Panc1 (cell line): ENCODE results near the gene USP37. TPM values are rescaled to one million over a fixed set of nuclear protein-coding genes. Genes with fewer than 3 reads are reported as not detected.
A peak's percentile ranks its signal among the peaks of the same experiment; 100 is the strongest.
"Not testable (repeated sequence)": the region's sequence is repeated elsewhere in the genome, so short reads cannot be mapped to it uniquely, and the experiment has no call there.

Source experiments
- ATAC-seq: fragments of 200-7000 bp; cut with Tn5 transposase; 2 replicates; pipeline ENCODE4 v1.9.1; 2020; ENCODE audit warnings: mild to moderate bottlenecking, moderate library complexity
- BruUV-seq: library from RNA; stranded (reverse); fragments of 400-500 nt; replicated peaks from 2 replicates; lab custom pipeline; 2021; lab: Mats Ljungman, UMichigan
- CTCF ChIA-PET: fragments of 300-600 bp; sonication (Branson Sonifier 250); formaldehyde crosslinking; loops from one replicate; lab custom pipeline; 2022; ENCODE audit warnings: antibody characterized with exemption; lab: Charles Lee
- POLR2A ChIA-PET: fragments of 300-600 bp; sonication (Branson Sonifier 250); formaldehyde crosslinking; loops from one replicate; lab custom pipeline; 2022; ENCODE audit warnings: antibody characterized with exemption; lab: Charles Lee
- DNase-seq: peaks from one replicate; pipeline ENCODE4 v3.0.0-alpha.2; 2010; ENCODE audit warnings: low read depth, low spot score
- H3K27ac ChIP-seq: 2 replicates; pipeline ENCODE4 v1.5.1; 2011; ENCODE audit warnings: mild to moderate bottlenecking, low read length, inconsistent platforms
- H3K27me3 ChIP-seq: fragments of 200-500 bp; sonication (Bioruptor generic); 2 replicates; pipeline ENCODE4 v1.6.0; 2014; ENCODE audit warnings: low read length, inconsistent platforms; ENCODE audit not compliant: control insufficient read depth, insufficient read depth
- H3K36me3 ChIP-seq: fragments of 200-500 bp; sonication (Bioruptor generic); 2 replicates; pipeline ENCODE4 v1.5.1; 2014; ENCODE audit warnings: inconsistent platforms, mild to moderate bottlenecking, low read length, moderate library complexity; ENCODE audit not compliant: control insufficient read depth, insufficient read depth
- H3K4me1 ChIP-seq: 2 replicates; pipeline ENCODE4 v1.5.1; 2011; ENCODE audit warnings: inconsistent platforms, mild to moderate bottlenecking, low read length, moderate library complexity; ENCODE audit not compliant: control insufficient read depth, insufficient read depth
- H3K4me3 ChIP-seq, 2 experiments: 2 replicates each; pipeline ENCODE4 v1.5.1; 2011 to 2012; ENCODE audit warnings: low read depth in 2 of 2, low read length in 2 of 2, mild to moderate bottlenecking in 2 of 2, inconsistent platforms in 1 of 2, moderate library complexity in 1 of 2
- H3K9me3 ChIP-seq: fragments of 200-500 bp; sonication (Bioruptor generic); 2 replicates; pipeline ENCODE4 v1.5.1; 2014; ENCODE audit warnings: low read depth, mild to moderate bottlenecking, inconsistent platforms, low read length, moderate library complexity; ENCODE audit not compliant: control insufficient read depth, insufficient read depth
- CTCF ChIP-seq: fragments of 450-650 bp; IDR thresholded peaks from 2 replicates; pipeline ENCODE4 v1.5.1; 2017; ENCODE audit warnings: mild to moderate bottlenecking
- POLR2AphosphoS5 ChIP-seq: IDR thresholded peaks from 2 replicates; pipeline ENCODE4 v1.6.1; 2012; ENCODE audit warnings: mild to moderate bottlenecking, low read depth, low read length, moderate library complexity
- REST ChIP-seq, 2 experiments: IDR thresholded peaks; 2 replicates each; pipeline ENCODE4 v1.6.1; 2011 to 2012; ENCODE audit warnings: low read depth in 2 of 2, control low read depth in 1 of 2, low read length in 1 of 2, mild to moderate bottlenecking in 1 of 2, moderate library complexity in 1 of 2; ENCODE audit not compliant: insufficient read depth in 1 of 2
- SIN3A ChIP-seq: IDR thresholded peaks from 2 replicates; pipeline ENCODE4 v1.6.1; 2012; ENCODE audit warnings: low read depth, mild to moderate bottlenecking, low read length, moderate library complexity, borderline replicate concordance; ENCODE audit not compliant: insufficient read depth
- TCF7L2 ChIP-seq: IDR thresholded peaks from 2 replicates; pipeline ENCODE4 v1.6.1; 2011; ENCODE audit warnings: mild to moderate bottlenecking, low read depth, low read length, inconsistent platforms
- in situ Hi-C: cut with HindIII; loops from 2 replicates; pipeline ENCODE4 v1.10.0; 2016; ENCODE audit warnings: low sequenced_read_pairs, low pct_unique_long_range_greater_than_20kb
- intact Hi-C: fragments of 100-400 bp; cut with micrococcal nuclease; formaldehyde crosslinking; loops from one replicate; pipeline ENCODE4 v1.10.0; 2022; ENCODE audit not compliant: unreplicated experiment
- total RNA-seq: library from RNA; stranded (reverse); gene quantifications from one replicate; pipeline ENCODE4 v1.2.1, GENCODE V29; 2021; ENCODE audit not compliant: unreplicated experiment

The USP37 gene
- total RNA-seq, 1 experiment from 2014 or later: 19.2 TPM

- peaks cover 36% of the 10 kb centered on the region for H3K36me3 ChIP-seq
- CTCF ChIA-PET: no interaction called here
- in situ Hi-C loops (no loop called here), intact Hi-C loops (no loop called here)
- H3K4me1 ChIP-seq: no peaks in the 10 kb centered on the region
- DNase-seq (no peak), ATAC-seq (no peak)
- TF ChIP-seq CTCF (no peak), SIN3A (no peak), POLR2AphosphoS5 (no peak), REST (IDR thresholded peaks at IDR 0.05; ENCODE audit: insufficient read depth in 1 of 2, low read depth in 2 of 2, low read length in 1 of 2) (no peak), TCF7L2 (no peak)
- POLR2A ChIA-PET: no interaction called here
- H3K27ac ChIP-seq: no peak overlapping the region
- H3K4me3 ChIP-seq: no peak overlapping the region
- H3K27me3 ChIP-seq: no peaks in the 10 kb centered on the region
- H3K9me3 ChIP-seq: no peaks in the 10 kb centered on the region
- no TSS peak for BruUV-seq
Measured at GRCh38 chr2:218555527-218555926, 12.6 kb downstream of the USP37 start.

DNA sequence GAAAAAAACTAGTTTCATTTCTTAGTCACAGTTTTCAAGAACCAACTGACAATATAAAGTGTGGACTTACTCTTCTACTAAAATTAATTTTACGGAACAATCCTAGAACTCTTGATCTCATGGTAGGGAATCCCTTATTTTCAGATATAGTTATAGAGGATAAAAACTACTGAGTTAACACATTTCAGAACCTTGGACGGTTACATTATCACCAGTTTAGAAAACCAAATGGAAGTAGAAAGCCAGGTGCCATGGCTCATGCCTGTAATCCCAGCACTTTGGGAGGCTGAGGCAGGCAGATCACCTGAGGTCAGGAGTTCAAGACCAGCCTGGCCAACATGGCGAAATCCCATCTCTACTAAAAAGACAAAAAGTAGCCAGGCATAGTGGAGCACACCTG lies 13.9 kb downstream of the USP37 start:
- not testable (repeated sequence) for BruUV-seq, DNase-seq

More for the DNA sequence above, 13.9 kb downstream of the USP37 start:
- POLR2A ChIA-PET, H3K27me3 ChIP-seq, CTCF ChIA-PET, H3K4me1 ChIP-seq, H3K9me3 ChIP-seq, H3K4me3 ChIP-seq, in situ Hi-C loops, H3K27ac ChIP-seq, ATAC-seq, intact Hi-C loops: not testable (repeated sequence)
- peaks cover 43% of the 10 kb centered on the region for H3K36me3 ChIP-seq
- TF ChIP-seq REST (IDR thresholded peaks at IDR 0.05; ENCODE audit: insufficient read depth in 1 of 2, low read depth in 2 of 2, low read length in 1 of 2): peak in 1 of 2 experiments; percentile 44; a peak in 1 of 4 replicates
